T-helper 2 cell treated with Interferon-gamma antibody and Interleukin-4, amounts not matched to agents 100 ng/mL and 5 ng/mL, for 36 hours (primary cell): ENCODE measurements around the gene KIAA1958. TPM values are rescaled to one million over a fixed set of nuclear protein-coding genes. Genes with fewer than 3 reads are reported as not detected.
"Not testable (repeated sequence)": the region's sequence is repeated elsewhere in the genome, so short reads cannot be mapped to it uniquely, and the experiment has no call there.

Experiments
- intact Hi-C: fragments of 100-400 bp; cut with micrococcal nuclease; formaldehyde crosslinking; loops from one replicate; pipeline ENCODE4 v1.15.1; 2023
- total RNA-seq: library from RNA; stranded (reverse); gene quantifications from 2 replicates; pipeline ENCODE4 v1.2.3, GENCODE V29; 2022

Gene KIAA1958
- total RNA-seq, 1 donor from 2014 or later = 8.0 TPM

GRCh38 chr9:112487799-112488340 lies 1.2 kb downstream of the KIAA1958 start:
- intact Hi-C loops = loop anchor here (1.0 to 5.0 kb wide), 5 partner anchors 46 to 592 kb away; partner anchors contain the start of genes SNX30 and UGCG

GRCh38 chr9:112489039-112489546 lies 2.5 kb downstream of the KIAA1958 start:
- intact Hi-C loops = loop anchor here (5.0 kb wide), 2 partner anchors 47 to 392 kb away; no protein-coding TSS in a partner anchor

GRCh38 chr9:112489876-112490666 lies 3.4 kb downstream of the KIAA1958 start:
- intact Hi-C loops = loop anchor here (5.0 kb wide), 2 partner anchors 48 to 393 kb away; no protein-coding TSS in a partner anchor

GRCh38 chr9:112493393-112494137 lies 6.9 kb downstream of the KIAA1958 start:
- intact Hi-C loops = no loop called here

GRCh38 chr9:112494153-112494552 lies 7.5 kb downstream of the KIAA1958 start:
- intact Hi-C loops = no loop called here

GRCh38 chr9:112495614-112496013 lies 9.0 kb downstream of the KIAA1958 start:
- intact Hi-C loops = no loop called here

GRCh38 chr9:112496074-112496722 lies 9.6 kb downstream of the KIAA1958 start:
- intact Hi-C loops = no loop called here

GRCh38 chr9:112500842-112501241 lies 14.2 kb downstream of the KIAA1958 start:
- intact Hi-C loops = no loop called here

GRCh38 chr9:112501287-112501686 lies 14.7 kb downstream of the KIAA1958 start:
- intact Hi-C loops = no loop called here

GRCh38 chr9:112502175-112502946 lies 15.7 kb downstream of the KIAA1958 start:
- intact Hi-C loops = no loop called here

GRCh38 chr9:112503170-112503569 lies 16.5 kb downstream of the KIAA1958 start:
- intact Hi-C loops = no loop called here

- intact Hi-C loops = no loop called here
Measured at GRCh38 chr9:112505086-112505485, 18.5 kb downstream of the KIAA1958 start.

- intact Hi-C loops = no loop called here
Measured at GRCh38 chr9:112505607-112506006, 19.0 kb downstream of the KIAA1958 start.

- intact Hi-C loops = no loop called here
Measured at GRCh38 chr9:112506571-112506970, 19.9 kb downstream of the KIAA1958 start.

- intact Hi-C loops = no loop called here
Measured at GRCh38 chr9:112507001-112507680, 20.5 kb downstream of the KIAA1958 start.

- intact Hi-C loops = no loop called here
Measured at GRCh38 chr9:112508377-112508776, 21.8 kb downstream of the KIAA1958 start.

GRCh38 chr9:112512377-112512776 lies 25.8 kb downstream of the KIAA1958 start:
- intact Hi-C loops = not testable (repeated sequence)

- intact Hi-C loops = no loop called here
Measured at GRCh38 chr9:112516769-112517168, 30.1 kb downstream of the KIAA1958 start.

- intact Hi-C loops = no loop called here
Measured at GRCh38 chr9:112520069-112520468, 33.4 kb downstream of the KIAA1958 start.

GRCh38 chr9:112520656-112521055 lies 34.0 kb downstream of the KIAA1958 start:
- intact Hi-C loops = no loop called here
